ENCODE measurements around the gene CYB561. TPM values are rescaled to one million over a fixed set of nuclear protein-coding genes. Genes with fewer than 3 reads are reported as not detected.

Gene CYB561, protein sequence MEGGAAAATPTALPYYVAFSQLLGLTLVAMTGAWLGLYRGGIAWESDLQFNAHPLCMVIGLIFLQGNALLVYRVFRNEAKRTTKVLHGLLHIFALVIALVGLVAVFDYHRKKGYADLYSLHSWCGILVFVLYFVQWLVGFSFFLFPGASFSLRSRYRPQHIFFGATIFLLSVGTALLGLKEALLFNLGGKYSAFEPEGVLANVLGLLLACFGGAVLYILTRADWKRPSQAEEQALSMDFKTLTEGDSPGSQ
- 32.0 to 35.5 TPM (median 32.7 TPM) in 5 replicates for total RNA-seq (2022; extraction: Qiagen RNA extraction)

DNA sequence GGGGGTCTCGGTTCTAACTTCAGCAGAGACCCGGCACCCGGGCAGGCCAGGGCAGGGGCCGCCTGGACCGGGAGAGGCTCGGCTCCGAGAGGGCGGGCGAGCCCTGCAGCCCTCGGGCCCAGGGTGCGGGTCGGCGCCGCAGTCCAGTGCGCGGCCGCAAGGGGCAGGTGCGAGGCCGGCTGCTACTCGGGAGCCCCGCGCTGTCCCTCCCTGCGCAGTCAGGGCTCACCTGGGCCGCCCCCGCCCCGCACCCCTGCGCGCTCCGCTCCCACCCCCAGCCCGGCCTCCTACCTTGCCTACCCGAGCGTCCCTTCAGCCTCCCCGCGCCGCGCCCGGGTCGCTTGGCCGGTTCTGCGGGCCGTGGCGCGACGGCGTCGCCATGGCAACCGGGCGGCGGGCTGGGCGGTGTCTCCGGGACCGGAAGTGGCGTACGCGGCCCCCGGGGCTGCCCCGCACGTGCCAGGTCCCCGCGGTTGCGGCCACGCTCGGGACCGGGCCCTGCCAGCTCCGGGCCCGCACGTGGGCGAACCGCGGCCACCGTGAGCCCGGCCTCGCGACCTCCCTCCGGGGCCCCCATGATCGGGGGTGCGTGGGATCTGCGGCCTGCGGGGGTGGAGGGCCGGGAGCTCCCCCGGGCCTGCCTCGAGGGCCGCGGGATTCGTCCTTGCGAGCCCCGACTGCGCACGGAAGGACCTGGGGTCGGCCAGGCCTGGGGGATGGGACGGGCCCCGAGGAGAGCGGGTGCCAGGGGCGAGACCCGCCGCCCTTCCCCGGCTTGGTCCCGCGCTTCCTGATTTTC, at the start of gene CYB561:
Gene CYB561, minus strand, starts transcription at position 353 of the 799 bp plus-strand sequence. CDS start 8,759 bp downstream, outside the sequence.

GRCh38 chr17:63476854-63477479, 30.9 kb upstream of the CYB561 start, which contains the start of gene ACE:
TSS of gene ACE (plus strand) at chr17:63477061. CDS start at chr17:63477095, 34 bp downstream.

Other genes with a start within 250 kb of the CYB561 start
- gene ACE, start 30.8 kb upstream of the CYB561 start, total RNA-seq (2022; extraction: Qiagen RNA extraction): 1.6 to 3.1 TPM (median 2.4 TPM) in 5 replicates
- gene KCNH6, start 77.1 kb upstream of the CYB561 start, total RNA-seq (2022; extraction: Qiagen RNA extraction): not detected in 5 replicates
- gene DCAF7, start 104.2 kb upstream of the CYB561 start, total RNA-seq (2022; extraction: Qiagen RNA extraction): 50.0 to 63.4 TPM (median 57.5 TPM) in 5 replicates
- 48.5 to 56.3 TPM (median 54.6 TPM) in 5 replicates for gene TACO1, start 154.6 kb upstream of the CYB561 start, total RNA-seq (2022; extraction: Qiagen RNA extraction)
- gene MAP3K3, start 176.1 kb upstream of the CYB561 start, total RNA-seq (2022; extraction: Qiagen RNA extraction): 13.2 to 19.5 TPM (median 17.5 TPM) in 5 replicates

All from A549 treated with Hydrocortisone at 1 μM for 4 hours (cell line).